GM19324 (cell line): ENCODE measurements around the gene PRR29.
"Not testable (repeated sequence)": the region's sequence is repeated elsewhere in the genome, so short reads cannot be mapped to it uniquely, and the experiment has no call there.

Experiments used
- ATAC-seq: cut with Tn5 transposase; IDR thresholded peaks from one replicate; pipeline ENCODE4 v1.9.1; 2021; ENCODE audit warnings: mild to moderate bottlenecking, moderate library complexity; ENCODE audit not compliant: unreplicated experiment, low FRiP score

The PRR29 gene

DNA sequence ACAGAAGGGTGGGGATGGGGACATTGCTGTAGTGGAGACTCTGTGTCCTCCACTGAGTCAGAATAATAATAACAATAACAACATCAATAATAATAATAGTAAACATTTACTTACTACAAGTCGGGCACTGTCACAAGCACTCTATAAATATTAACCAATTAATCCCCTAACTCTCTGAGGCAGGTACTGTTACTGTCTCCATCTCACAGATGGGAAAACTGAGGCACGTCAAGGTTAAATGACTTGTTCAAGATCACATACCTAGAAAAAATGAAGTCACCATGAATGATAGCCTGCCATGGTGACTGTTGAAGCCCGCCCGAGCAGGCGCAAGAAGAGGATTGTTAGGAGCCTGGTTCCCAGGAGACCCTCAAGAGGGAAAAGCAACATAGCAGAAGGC, 10.2 kb downstream of the PRR29 start:
- no peak for ATAC-seq

DNA sequence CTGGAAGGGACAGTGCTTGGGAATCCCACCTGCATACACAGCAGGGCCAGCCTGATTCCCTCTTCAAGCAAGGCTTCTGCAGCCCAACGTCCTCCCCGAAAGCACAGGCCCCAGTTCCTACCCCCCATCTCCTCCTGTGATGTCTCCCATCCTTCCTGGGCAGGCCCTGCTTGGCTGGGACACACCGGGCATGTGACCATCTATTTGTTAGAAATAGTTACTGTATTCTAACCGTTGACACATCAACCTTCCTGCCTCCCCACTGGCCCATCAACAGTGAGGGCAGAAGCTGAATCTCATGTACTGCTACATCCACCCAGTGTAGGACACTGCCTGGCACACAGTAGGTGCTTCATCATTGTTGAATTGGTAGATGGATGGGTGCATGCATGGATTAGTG, 10.7 kb downstream of the PRR29 start:
- ATAC-seq: no peak

GRCh38 chr17:64009571-64010402, 11.6 kb downstream of the PRR29 start:
- no peak for ATAC-seq

DNA sequence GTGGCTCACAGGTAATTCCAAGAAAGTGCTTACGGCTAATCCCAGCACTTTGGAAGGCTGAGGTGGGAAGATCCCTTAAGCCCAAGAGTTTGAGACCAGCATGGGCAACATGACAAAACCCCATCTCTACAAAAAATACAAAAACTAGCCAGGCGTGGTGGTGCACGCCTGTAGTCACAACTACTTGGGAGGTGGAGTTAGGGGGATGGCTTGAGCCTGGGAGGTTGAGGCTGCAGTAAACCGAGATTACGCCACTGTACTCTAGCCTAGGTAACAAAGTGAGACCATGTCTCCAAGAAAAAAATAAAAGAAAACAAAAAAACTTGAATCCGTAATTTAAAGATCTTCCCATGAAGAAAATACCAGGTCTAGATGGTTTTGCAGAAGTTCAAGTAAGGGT, 17.3 kb downstream of the PRR29 start:
- no peak for ATAC-seq

DNA sequence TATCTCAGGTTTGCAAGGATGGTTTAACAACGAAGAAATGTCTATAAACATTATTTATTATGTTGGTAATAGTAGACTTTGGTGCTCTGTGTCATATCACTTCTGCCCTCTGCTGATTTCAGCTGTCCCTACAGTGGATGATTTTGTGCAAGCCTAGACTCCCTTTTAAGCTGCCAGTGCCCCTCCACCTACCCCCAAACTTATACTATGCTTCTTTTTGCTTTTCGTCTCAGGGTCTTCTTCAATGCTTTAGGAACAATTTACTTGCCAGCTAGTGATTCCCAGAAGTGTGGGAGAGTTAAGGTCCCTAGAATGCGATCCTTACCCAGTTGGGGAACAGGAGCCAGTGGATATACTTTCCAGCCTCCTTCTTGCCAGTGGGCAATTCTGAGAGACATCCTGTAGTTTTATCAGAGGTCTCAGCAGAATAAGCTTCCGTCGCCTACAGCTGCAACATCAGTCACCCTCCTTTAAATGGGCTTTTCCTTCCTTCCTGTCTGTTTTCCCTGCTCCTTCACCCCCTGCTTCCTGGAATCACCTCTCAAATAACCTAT, 18.2 kb downstream of the PRR29 start:
- no peak for ATAC-seq

DNA sequence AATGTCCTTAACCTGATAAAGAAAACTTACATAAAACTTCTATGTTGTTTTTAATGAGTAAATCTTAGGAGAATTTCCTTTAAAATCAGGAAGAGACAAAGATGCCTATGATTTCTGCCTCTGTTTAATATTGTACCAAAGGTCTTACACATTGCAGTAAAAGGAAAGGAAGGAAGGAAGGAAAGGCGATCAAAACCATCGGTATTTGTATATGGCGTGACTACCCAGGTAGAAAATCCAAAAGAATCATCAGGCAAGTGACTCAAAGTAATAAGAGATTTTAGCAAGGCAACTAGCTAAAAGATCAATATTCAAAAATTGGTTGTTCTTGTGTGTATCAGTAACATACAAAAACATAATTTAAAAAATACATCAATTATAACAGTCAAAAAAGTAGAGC, 18.8 kb downstream of the PRR29 start:
- no peak for ATAC-seq

- ATAC-seq: no peak
These were observed 19.3 kb downstream of the PRR29 start for GRCh38 chr17:64017381-64017980.

DNA sequence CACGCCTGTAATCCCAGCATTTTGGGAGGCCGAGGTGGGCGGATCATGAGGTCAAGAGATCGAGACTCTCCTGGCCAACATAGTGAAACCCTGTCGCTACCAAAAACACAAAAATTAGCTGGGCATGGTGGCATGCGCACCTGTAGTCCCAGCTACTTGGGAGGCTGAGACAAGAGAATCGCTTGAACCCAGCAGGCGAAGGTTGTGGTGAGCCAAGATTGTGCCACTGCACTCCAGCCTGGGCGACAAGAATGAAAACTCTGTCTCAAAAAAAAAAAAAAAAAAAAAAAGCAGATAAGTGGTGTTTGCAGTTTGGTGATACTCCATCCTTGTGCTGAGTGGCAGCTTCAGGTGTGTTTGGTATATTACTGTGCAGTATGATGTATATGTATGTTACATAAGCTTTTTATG, 21.4 kb downstream of the PRR29 start:
- ATAC-seq: not testable (repeated sequence)

GRCh38 chr17:64020056-64020766, 22.1 kb downstream of the PRR29 start, which contains the start of gene ICAM2:
Gene ICAM2, minus strand, starts transcription at chr17:64020633. Its CDS starts 13,942 bp downstream, at chr17:64006691.
- peak; percentile 63 for ATAC-seq

DNA sequence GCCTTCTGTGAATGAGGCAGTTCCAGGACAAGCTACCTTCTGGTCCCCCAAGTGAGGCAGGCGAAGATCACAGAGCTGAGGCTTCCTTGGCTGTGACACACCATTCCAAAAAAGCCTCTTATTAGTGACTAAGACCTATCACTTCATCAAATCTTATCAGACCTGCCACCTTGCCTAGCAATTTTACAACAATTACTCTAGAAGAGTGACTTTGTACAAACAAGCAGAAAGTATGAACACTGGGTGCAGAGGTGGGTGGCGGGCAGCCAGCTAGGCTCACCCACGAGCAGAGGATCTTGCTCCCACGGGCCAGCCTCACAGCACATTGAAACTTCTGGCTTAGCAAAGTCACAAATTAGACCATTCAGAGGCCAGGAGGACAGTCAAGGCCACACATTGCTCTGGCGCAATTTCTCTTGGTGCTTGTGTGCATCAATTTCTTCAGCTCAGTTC, 24.5 kb downstream of the PRR29 start:
- ATAC-seq: no peak

- no peak for ATAC-seq
These were observed 26.1 kb downstream of the PRR29 start for GRCh38 chr17:64024215-64024654.

DNA sequence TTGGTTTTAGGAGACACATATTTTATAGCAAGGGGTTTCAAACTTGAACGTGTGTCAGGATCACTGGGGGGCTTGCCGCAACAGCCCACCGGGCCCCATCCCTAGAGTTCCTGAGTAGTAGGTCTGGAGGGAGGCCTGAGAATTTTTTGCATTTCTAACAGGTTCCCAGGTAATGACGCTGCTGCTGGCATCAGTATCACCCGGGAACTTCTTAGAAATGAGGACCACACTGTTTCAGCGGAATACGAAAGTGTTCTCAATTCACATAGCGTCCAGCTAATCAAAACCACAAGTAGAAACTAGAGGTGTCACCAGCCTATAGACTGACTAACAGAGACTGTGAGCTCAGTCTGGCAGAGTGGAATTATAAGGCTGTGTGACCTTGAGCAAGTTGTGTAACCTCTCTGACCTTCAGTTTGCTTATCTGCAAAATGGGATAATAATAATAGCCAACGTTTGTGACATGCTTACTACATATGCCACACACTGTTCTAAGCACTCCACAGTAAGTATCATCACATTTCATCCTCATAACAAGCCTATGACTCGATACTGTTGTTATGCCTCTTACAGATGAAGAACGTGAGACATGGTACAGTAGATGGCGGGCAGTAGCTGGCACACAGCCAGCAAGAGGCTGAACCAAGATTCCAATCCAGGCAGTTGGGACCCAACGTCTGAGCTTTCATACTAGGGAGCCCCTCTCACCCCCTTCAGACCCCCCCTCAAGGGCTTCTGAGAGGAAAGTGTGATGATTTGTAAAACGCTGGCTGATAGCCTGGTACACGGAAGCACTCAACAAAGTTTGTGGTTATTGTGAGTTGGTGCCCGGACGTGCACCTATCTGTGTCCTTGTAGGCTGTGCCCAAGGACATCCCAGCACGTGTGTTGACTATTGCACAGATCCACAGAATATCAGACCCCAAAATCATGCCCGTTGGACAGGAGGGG, 26.9 kb downstream of the PRR29 start:
- no peak for ATAC-seq

- peak; percentile 71 for ATAC-seq
These were observed 27.7 kb downstream of the PRR29 start for GRCh38 chr17:64025732-64026294.

GRCh38 chr17:64028874-64029464, 30.8 kb downstream of the PRR29 start:
- peak; percentile 46 for ATAC-seq

DNA sequence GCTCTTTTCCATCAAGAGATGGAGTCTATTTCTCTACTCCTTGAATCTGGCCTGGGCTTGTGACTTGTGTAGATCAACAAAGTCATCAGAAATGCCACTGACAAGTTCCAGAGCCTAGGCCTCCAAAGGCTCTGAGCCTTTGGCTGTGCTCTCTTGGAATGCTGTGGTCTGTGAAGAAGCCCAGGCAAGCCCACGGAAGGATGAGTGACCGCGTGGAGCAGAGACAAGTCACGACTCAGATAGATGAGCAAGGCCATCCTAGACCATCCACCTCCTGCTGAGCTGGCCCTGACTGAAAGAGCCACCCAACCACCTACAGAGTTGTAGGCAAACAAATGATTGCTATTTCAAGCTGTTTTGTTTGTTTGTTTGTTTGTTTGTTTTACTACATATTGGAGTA, 33.9 kb downstream of the PRR29 start:
- no peak for ATAC-seq

DNA sequence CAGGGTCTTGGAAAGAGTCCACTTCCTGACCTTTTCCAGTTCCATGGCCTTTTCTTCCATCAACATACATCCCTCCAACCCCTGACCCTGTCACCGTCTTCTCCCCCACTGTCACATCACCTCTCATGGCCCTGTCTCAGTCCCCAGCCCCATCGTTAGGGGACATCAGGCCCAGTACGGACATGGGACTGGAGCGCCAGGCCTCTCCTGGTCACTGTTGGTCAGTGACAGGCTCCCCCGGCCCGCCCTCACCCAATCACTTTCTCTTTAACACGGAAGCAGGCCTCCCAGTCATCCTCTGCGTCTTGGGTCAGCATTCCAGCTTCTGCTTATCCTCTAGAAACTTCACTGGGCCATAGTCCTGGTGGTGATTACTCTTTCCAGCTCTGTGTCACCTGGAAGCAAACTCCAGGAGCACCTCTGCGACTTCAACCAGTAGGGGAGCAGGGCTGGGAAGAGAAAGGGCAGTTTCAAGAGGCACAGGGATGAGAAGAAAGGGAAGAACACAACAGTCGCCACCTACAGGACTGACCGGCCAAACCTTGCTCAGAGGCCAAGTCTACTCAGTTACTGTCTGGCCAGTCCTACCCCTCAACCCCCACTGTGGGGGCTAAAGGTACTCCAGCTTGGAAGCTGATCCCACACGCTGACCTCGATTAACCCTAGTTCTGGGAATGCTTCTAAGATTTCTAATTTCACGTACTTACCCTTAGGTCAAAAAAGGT, 38.2 kb downstream of the PRR29 start:
- no peak for ATAC-seq

DNA sequence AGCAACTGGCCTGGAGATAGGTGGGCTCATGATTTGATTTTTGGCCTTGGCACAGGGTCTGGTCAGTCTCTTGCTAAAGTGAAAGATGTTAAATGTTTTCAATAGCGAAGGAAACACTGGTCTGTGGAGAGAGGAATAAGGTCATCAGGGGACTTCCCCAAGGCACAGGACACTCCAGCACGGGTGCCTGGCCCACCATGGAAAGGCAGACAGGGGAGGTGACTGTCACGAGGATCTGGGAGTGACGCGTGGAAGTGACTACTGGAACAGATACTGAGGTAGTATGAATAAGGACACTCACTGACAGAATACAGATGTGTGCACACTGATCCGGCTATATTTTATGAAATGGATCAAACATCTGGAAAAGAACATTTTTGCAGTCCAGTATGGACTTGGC, 39.0 kb downstream of the PRR29 start:
- ATAC-seq: no peak

GRCh38 chr17:64037802-64038201, 39.7 kb downstream of the PRR29 start:
- ATAC-seq: no peak
